HG03135 (cell line): ENCODE results near the gene TBC1D4.

Experiments
- ATAC-seq: cut with Tn5 transposase; IDR thresholded peaks from one replicate; pipeline ENCODE4 v1.9.1; 2021; ENCODE audit warnings: mild to moderate bottlenecking, moderate library complexity; ENCODE audit not compliant: unreplicated experiment

Gene TBC1D4

DNA sequence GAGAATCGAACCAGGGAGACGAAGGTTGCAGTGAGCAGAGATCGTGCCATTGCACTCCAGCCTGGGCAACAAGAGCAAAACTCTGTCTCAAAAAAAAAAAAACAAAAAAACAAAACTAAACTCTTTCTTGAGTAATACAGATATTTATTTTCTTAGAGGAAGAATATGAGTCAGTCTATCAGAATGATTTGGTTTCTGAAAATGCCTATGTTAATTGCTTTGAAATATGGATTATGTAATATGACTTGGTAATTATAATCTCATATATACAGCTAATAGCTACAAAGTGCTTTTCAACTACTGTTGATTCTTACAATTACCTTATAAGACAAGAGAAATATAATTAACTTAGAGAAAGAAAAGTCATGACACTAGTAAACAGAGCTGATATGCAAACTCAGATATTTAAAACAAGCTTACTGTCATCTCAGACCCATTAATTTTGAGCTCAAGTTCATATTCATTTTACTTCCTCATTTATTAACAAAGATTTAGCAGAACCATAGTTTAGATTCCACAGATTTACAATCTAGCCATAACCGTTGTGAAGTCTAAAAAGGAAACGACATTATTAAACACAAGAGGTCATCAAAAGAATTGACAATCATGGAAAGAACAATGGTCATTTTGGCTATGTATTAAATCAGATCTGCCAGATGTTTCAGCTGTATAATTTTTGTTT, 88.0 kb downstream of the TBC1D4 start:
- ATAC-seq = no peak

DNA sequence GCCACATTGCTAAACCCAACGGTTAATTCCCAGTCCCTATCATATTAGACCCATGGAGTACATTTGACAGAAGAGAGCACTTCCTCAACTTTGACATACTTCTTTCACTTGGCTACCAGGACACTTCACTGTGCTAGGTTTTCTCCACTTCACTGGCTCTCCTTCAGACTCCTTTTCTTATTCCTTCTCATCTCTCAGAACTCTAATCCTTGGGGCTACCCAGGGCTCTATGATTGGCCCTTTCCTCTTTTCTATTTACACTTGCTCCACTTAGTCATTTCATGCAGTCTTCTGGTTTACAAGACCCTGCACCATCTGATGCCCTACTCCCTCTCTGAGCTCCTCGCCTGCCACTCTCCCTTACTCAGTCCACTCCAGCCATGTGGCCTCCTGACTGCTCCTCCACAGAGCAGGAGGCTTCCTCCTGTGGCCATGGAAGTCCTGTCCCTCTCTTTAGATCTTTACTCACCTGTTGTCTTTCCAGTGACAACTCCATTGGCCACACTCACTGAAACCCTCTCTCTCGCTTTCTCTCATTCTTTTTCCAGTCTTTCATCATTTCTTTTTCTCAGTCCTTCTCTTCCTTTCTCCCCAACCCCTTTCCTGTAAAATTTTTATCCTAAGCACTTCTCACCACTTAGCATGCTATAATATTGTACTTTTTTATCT, 90.4 kb downstream of the TBC1D4 start:
- no peak for ATAC-seq

DNA sequence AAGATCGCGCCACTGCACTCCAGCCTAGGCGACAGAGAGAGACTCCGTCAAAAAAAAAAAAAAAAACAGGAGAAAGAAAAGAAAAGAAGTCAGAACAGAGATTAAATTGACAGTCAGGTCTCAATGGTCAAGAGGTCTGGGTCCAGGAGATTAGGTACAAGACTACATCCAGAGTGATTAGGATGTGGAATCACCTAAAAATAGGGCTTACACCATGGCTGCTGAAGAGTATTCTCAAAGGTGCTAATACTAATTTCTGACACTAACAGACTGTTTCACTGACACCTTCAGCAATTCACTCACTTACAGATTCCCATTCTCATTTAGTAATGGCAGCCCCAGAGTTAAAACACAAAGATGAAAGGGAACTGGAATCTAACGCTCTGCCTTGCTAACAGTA, 91.7 kb downstream of the TBC1D4 start:
- ATAC-seq = no peak

DNA sequence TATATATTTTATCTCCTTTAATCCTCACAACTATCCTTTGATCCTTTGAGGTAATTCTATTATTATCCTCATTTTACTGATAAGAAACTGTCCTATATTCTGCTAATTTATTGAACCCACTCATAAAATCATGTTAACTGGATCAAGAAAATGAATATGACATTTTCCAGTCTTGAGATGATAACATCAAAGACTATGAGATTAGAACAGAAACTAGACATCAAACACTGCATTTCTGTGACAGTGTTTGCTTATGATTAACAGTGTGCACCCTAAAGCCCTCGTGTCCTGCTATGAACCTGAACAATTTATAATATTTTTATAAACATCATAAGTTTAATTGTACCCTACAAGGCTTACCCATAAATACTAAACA, 96.3 kb downstream of the TBC1D4 start:
- no peak for ATAC-seq

DNA sequence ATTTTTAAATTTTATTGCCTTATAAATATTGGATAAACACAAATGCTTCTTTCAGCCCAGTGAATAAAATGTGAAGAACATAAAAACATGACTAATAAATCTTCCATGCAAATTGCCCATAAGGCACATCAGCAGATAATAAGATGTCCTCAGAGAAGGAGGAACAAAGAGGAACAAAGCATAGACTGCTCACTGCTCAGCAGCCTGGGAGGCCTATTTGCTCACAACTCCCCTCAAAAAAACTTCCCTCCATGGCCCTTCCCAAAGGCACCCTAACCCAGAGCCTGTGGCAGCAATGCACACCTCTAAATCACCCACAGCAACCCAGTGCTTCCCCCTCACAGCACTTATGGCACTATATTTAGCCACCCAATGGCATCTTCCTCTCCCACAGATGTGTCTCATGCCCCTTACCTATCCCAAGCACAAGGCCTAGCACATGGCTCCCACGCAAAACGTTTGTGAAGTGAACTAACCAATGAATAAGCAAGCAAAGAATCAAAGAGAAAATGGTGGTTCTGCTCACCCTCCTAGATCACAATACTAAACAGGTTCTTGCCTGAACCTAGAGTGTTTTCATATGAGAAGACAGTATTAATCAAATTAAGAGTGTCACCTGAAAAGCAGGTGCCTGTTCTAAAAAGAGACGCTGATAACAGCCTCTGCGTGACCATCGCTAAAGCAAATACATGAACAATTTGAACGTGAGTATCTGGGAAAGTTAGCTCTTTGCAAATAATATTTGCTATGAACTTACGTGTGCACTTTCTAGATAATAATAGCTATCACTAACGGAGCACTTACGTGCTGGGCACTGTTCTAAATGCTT, 96.9 kb downstream of the TBC1D4 start:
- no peak for ATAC-seq

DNA sequence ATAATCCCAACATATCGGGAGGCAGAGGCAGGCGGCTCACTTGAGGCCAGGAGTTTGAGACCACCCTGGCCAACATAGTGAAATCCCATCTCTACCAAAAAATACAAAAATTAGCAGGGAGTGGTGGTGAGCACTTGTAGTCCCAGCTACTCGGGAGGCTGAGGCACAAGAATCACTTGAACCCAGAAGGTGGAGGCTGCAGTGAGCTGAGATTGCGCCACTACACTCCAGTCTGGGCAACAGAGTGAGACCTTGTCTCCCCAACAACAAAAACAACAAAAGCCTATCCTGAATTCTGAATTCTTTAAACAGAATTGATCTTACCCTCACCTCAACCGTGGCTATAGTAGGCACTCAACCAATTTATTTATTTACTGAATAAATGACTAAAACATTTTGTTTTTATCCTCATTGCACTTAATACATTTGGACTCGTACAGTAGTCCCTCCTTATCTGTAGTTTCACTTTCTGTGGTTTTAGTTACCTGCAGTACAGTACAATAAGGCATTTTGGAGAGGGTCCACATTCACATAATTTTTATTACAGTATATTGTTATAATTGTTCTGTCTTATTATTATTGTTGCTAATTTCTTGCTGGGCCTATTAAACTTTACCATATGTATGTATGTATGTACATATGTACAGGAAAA, 98.8 kb downstream of the TBC1D4 start:
- no peak for ATAC-seq

DNA sequence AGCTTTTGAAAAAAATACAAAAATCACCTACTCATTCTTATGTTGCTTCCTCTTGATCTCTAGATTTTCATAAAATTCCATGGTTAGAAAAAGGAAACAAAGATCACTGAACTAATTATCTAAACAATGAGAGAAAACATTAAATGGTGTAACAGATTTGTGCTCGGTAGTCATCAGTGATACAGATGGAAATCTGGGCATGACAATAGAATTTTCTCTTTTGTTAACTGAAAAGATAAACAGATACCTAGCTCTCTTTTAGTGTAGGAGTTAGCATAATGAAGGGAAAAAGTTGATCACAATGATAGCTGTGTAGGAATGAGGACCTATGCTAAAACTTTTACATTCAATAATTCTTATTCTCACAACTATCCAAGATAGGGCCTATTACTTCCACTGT, 103.7 kb downstream of the TBC1D4 start:
- ATAC-seq = no peak

DNA sequence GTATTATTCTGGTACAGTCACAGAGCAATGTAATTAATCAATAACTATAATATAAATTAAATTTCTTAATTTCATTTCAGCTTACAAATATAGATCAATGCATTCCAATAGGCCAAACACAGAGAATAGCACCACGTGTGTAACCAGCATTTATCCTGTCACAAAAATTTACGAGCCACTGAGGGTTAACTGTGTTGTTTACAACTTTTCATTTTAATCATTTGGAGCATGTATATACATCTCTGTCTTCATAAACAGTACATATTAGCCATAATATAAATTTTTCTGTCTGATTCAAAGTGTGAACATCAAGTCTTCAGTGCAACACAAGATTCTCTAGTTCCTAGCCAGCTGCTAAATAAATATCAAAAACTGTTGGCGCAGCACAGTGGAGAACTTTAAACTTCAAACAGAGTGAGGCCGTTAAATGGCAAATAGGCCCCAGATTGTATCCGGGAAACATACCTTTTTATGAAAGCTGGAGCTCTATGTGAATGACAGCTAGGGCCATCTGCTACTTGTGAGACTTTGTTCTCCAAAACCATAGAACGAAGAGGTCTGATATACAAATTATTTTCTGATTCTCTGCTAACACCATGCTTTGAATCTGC, 105.1 kb downstream of the TBC1D4 start:
- no peak for ATAC-seq

DNA sequence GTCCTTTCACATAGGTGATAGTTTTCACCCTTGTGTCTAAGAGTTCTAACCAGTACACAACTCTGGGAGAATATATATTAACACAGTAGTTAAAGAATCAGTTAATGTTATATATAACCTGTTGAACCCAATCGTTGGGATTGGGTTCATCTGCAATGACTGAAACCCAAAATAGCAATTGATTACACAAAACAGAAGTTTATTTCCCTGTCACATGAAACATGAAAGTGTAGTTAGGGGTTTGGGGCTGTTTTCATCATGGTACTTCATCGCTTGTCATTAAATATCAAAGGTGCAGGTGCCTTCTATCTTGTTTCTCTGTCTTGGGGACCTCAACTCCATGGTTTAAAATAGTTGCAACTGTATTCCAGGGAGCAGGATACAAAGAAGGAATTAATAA, 106.6 kb downstream of the TBC1D4 start:
- ATAC-seq = no peak

DNA sequence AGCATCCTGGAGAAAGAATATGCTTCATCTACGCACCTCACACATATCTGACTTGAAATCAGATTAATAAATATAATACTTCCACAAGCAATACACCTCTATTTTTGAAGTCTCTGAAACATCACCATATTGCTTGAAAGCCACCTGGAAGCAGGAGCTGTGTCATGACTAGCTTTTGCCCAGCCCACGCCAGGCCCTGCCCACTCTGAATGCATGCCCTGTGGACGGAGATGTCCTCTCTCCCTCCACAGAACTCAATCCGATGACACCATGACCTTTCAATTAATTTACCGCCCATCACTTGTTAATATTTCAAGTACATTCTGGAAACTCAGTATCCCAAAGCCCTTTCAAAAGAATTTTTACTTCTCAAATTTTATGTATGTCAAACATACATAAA, 108.0 kb downstream of the TBC1D4 start:
- ATAC-seq = no peak

DNA sequence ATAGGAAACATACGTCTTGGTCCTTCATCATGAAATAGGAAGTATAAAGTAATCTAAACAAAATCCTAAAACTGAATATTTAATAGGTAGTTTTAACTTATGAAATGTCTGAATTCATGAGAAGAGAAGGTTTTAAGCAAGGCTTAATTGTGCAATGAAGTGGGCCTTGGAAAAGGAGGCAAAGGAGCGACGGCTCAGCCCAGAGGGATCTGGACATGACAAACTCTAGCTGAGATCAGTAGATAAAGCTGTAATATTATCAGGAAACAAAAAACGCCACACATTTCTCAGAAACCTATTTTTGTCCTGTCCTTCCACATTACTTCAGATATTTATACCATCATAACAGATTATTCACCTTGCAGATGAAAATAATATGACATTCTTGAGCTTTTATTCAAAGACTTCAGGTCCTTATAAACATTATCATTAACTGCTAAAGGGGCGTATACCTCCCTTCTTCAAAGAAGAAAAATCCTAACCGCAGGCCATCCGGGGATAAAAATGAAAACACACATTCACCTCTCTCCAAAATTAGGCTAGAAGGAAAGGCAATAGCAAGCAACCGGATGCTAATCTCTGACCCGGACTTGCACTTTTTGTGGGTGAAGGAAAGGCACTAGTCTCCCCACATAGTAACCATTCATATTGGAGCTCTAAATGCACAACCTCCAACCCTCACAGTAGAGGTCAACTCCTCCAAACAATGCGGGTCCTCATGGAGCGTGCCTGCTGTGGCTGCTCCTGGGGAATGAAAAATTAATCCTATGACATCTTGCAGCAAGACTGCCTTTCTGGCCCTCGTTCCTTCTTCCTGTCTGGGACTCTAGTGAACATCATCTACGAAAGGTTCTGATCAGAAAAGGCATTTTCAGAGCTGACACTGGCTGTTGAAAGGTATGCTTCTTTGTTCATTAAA, 108.8 kb downstream of the TBC1D4 start:
- ATAC-seq = no peak

DNA sequence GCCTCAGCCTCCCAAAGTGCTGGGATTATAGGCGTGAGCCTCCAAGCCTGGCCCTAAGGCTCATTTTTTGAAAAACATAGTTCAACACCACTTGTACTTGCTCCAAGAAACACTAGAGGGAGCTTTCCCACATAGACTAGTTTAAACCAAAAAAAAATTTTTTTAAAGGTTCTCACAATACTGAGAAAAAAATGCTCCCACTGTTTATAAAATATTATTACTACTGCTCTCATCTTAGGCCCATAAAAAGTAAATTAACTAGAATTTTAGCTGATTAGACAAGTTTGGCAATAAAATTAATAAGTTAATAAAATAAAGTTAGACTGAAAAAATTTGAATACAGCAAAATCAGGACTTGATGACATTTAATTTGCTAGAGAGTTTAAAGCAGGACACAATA, 109.5 kb downstream of the TBC1D4 start:
- ATAC-seq = peak; percentile 68

DNA sequence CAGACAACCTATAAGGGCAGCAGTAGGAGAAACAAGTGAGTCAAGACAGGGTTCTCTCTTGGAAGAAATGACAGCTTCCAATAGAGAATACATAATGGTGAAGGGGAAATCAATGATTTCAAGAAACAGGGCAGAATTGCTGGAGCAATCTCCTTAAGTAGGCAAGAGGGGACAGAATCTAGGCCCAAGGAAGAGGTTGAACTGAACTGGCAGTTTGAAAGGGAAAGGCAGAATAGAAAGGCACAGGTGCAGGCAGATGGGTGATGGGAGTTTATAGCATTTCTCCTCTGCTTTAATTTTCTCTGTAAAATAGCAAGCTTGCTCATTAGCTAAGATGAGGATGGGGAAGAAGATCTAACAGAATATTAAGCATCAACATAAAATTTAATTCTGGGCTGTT, 110.8 kb downstream of the TBC1D4 start:
- no peak for ATAC-seq

DNA sequence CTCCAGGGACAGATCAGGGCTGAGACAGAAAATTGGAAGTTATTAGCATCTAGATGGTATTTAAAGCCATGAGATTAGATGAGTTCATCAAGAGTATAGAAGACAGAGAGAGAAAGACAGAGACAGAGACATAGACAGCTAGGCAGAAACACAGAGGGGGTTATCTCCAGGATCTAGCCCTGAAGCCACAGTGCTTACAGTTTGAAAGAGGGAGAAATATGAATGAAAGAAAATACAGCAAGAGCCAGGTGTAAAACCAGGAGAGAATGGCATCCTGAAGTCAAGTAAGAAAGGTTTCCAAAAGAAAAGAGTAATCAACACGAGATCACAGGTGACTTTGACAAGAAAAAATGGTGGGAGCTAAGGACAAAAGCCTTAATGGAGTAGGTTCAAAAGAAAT, 111.2 kb downstream of the TBC1D4 start:
- no peak for ATAC-seq

DNA sequence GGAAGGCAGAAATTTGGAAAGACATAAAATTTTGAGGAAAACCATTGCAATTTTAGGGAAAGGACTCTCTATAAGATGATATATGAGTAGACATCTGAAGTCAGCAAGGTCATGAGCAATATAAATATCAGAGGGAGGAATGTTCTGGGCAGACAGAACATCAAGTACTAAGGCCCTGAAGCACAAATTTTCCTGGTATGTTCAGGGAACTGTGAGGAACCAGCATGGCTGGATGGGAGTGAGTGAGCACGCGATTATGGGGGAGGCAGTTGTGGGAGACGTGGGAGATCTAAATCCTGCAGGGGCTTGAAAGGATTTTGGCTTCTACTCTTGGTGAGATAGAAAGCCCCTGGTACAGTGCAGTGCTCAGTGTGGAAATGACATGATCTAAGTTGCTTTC, 112.0 kb downstream of the TBC1D4 start:
- no peak for ATAC-seq

DNA sequence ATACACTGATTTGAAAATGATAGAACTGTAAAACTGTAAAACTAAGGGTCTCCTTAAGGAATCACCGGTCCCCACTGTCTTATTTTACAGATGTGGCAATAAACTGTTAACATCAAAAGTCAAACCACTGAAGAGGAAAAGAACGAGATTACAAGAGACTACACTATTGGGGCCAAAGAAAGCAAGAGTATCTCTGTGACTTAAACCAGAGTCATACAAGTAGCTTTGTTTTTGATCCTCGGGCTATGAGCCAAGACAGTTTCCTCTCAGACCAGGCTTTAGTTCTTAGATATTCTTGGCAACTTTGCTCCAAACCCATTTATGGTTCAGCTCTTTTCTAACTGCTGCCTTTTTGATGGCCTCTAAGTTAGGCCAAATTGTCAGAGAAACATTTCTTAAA, 113.8 kb downstream of the TBC1D4 start:
- no peak for ATAC-seq

DNA sequence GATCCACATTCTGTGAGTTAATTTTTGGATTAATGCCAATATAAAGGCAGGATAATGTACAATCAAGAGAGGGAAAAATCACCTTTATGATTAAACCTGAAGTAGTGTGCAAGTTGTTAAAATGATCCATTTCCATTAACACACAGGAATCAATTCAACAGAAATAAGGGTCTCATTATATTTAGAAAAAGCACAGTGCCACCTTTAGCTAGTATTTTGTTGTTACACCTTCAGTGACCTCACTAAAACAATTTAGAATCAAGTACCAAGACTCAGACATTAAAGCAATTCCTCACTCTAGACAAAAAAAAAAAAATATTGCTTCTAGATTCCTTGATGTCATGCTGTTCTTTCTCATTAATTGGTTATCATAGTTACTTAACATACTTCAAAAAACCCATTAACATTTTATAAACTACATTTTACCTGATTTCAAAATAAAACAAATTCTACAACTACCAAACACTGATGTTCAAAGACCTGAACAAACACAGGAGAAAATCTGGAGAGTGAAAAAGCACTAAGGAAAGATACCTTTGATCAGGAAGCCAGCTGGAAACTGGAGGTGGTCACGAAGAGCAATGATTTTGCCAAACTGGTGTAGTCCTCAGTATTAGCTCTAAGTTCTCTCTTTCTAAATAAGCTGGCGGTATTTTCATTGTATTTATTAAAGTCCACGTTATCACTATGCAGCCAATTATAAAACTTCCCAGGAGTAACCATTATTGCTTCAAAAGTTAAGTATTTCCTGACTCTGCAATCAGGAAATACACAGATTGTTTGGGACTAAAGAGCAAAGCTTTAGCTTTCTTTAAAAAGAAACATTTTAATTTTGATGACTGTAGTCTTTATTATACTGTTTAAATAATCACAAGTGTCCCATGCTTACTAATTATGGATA, 115.3 kb downstream of the TBC1D4 start:
- ATAC-seq = no peak

DNA sequence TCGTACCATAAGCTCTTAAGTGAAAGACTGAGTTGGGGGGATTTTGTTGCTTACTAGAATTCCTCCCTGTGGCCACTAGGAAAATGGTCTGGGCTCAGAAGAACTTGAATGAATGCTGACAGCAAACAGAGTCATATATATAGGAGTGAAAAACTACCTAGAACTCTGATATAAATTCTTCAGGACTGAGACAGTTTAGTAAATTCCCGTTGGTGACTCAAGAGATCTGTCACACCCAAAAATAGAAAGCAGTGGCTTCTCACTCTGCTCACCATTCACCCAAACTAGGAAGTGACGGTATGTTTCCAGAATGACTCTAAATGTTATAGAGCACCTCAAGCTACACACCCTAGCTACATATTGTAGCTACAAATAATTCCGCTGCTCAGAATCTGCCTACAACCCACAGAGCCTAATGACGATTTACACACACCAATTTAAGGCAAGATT, 116.2 kb downstream of the TBC1D4 start:
- peak; percentile 89 for ATAC-seq

DNA sequence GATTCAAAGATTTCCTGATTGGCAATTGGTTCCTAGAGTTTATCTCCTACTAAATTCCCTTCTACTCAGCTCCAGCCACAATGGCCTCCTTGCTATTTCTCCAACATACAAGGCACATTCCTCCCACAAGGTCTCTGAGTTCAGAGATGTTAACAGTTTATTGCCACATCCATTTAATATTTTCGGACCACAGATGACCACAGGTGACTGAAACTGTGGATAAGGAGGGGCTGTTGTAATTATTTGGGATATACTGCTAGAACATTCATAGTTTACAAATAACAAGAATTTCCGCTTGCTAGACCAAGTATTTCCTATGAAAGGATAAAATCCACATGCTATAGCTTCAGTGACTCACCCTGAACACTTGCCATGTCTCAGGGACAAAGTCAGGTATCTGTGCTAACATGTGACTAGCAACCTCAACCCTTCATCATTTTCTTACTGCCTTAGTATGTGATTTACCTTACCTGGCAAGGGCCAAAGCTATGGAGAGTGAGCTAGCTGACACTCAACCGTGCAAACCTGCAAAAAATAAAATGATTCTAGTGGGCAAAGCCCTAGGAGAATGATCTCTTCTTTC, 117.7 kb downstream of the TBC1D4 start:
- no peak for ATAC-seq
